DMS153 (cell line): Measurements from ENCODE around the gene SCN1B.
A peak's percentile ranks its signal among the peaks of the same experiment; 100 is the strongest.
"Not testable (repeated sequence)": the region's sequence is repeated elsewhere in the genome, so short reads cannot be mapped to it uniquely, and the experiment has no call there.

Experiments used
- DNase-seq: peaks from one replicate; lab custom pipeline; 2025; lab: John Stamatoyannopoulos, UW

SCN1B gene

GRCh38 chr19:35037716-35038622 lies 7.7 kb downstream of the SCN1B start:
- no peak for DNase-seq

- DNase-seq, result peak; percentile 18
Observed at GRCh38 chr19:35038623-35039512, 8.6 kb downstream of the SCN1B start.

GRCh38 chr19:35039881-35040825 lies 9.9 kb downstream of the SCN1B start:
- DNase-seq, result no peak

GRCh38 chr19:35040826-35041547 lies 10.7 kb downstream of the SCN1B start:
- no peak for DNase-seq

GRCh38 chr19:35041548-35042055 lies 11.3 kb downstream of the SCN1B start, which contains the start of gene HPN:
Gene HPN, plus strand, starts transcription at chr19:35041721. Its CDS starts 786 bp downstream, at chr19:35042507.
- no peak for DNase-seq

GRCh38 chr19:35042056-35042730 lies 11.9 kb downstream of the SCN1B start:
- DNase-seq, result no peak

GRCh38 chr19:35042954-35043604 lies 12.8 kb downstream of the SCN1B start:
- DNase-seq, result no peak

- DNase-seq, result no peak
Observed at GRCh38 chr19:35043906-35044305, 13.6 kb downstream of the SCN1B start.

GRCh38 chr19:35044317-35045117 lies 14.2 kb downstream of the SCN1B start:
- no peak for DNase-seq

GRCh38 chr19:35045667-35046300 lies 15.5 kb downstream of the SCN1B start:
- DNase-seq, result no peak

- no peak for DNase-seq
Observed at GRCh38 chr19:35046461-35046860, 16.2 kb downstream of the SCN1B start.

GRCh38 chr19:35048911-35049411 lies 18.7 kb downstream of the SCN1B start:
- peak; percentile 24 for DNase-seq

GRCh38 chr19:35049456-35049855 lies 19.2 kb downstream of the SCN1B start:
- DNase-seq, result no peak

- DNase-seq, result not testable (repeated sequence)
Observed at GRCh38 chr19:35050662-35051061, 20.4 kb downstream of the SCN1B start.

- DNase-seq, result not testable (repeated sequence)
Observed at GRCh38 chr19:35051268-35051667, 21.0 kb downstream of the SCN1B start.

- no peak for DNase-seq
Observed at GRCh38 chr19:35051796-35052195, 21.5 kb downstream of the SCN1B start.

GRCh38 chr19:35052599-35053190 lies 22.4 kb downstream of the SCN1B start:
- DNase-seq, result no peak
